OCI-M2 (cell line): ENCODE measurements around the gene COL1A2.

Experiments
- DNase-seq: peaks from one replicate; lab custom pipeline; 2025; ENCODE audit not compliant: unreplicated experiment; lab: John Stamatoyannopoulos, UW

Gene COL1A2

DNA sequence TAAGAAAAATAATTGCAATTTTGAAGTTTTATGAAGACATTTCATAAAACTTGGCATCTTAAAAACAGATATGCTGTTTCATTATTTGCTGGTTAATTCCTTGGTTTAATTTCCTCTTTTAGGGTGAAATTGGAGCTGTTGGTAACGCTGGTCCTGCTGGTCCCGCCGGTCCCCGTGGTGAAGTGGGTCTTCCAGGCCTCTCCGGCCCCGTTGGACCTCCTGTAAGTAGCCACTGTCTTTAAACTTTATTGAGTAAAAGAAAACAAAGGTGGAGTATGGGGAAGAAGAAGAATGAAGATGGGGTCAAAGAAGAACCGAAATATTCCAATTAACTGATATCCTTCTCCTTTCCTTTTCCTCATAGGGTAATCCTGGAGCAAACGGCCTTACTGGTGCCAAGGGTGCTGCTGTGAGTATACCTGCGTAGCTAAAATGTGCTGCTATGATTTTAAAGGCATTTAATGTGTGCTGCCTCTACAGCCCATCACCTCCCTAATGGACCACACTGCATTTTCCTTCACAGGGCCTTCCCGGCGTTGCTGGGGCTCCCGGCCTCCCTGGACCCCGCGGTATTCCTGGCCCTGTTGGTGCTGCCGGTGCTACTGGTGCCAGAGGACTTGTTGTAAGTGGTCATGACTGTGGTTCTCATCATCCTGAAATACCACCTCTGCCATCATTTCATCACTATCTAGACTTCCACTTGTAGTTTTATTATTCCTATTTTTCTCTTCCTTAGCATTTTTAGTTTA lies 14.7 kb downstream of the COL1A2 start:
- no peak for DNase-seq

DNA sequence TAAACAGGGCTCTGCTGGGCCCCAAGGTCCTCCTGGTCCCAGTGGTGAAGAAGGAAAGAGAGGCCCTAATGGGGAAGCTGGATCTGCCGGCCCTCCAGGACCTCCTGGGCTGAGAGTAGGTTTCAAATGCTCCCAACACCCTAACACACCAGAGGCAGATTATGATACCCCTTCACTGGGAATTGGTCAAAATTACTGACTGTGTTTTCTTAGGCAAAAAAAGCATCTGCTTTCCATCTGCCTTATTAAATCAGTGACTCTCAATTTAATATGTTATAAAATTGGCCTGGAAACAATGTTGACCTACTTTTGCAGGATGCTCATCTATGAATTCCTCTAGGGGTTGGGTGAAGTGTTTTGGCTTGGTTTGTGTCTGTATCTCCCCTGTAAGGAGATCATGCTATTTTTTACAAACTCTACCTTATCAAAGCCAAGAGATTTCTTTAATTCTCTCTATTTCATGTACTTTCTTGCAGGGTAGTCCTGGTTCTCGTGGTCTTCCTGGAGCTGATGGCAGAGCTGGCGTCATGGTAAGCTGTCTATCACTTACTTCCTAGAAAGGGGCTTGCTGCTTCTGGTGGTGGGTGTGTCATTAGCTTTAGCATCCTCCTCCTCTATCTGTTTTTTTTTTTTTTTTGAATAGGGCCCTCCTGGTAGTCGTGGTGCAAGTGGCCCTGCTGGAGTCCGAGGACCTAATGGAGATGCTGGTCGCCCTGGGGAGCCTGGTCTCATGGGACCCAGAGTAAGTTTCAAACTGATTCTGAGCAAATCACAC lies 15.9 kb downstream of the COL1A2 start:
- DNase-seq = no peak

DNA sequence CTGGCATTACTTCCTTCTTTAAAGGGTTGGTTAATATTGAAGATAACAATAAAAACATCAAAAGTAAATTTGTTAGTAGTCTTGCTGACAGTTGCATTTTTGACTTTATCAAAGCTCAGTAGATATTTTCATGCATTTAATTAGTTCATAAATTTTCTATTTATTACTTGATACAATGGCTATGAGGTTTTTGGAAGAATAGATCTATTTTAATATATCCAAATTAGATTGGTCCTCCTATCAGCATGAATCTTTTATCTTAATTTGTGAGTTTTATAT lies 16.4 kb downstream of the COL1A2 start:
- DNase-seq = no peak

DNA sequence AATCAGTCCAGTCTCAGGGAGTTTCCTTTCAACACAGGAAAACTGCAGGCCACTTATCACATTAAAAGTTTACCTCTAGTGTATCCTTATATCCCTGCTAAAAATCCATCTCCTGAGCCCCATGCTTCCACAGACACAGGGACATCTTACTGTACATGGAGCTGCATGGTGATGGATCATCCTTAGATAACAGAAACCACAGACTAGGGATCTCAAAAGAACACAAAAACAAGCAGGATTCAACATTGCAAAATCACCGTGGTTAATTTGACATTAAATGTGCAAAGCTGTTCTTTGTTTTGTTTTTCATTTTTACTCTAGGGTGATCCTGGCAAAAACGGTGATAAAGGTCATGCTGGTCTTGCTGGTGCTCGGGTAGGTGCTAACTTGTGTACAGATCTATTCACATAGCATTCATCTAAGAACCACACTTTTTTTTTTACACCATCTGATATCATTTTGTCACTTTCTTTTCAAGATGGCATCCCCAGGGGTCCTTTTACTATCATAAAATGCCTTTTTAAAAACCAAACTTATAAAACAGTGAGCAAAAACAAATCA lies 18.1 kb downstream of the COL1A2 start:
- no peak for DNase-seq

DNA sequence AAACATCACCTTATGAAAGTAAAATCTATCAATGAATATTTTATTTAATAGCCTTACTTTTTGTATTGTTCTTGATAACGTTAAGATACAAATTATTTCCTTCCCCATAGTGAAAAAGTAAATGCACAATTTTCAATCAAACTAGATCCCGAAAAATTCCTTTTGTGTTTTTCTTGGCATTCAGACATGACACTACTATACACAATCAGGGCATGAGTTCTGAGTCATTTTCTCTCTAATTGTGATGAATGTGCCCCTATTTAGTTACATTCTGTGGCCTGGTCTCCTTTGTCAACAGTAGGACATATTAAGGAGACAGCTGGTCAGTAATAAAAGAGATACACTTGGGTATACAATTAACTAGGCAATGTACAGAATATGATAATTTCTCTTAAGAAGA lies 19.8 kb downstream of the COL1A2 start:
- no peak for DNase-seq

DNA sequence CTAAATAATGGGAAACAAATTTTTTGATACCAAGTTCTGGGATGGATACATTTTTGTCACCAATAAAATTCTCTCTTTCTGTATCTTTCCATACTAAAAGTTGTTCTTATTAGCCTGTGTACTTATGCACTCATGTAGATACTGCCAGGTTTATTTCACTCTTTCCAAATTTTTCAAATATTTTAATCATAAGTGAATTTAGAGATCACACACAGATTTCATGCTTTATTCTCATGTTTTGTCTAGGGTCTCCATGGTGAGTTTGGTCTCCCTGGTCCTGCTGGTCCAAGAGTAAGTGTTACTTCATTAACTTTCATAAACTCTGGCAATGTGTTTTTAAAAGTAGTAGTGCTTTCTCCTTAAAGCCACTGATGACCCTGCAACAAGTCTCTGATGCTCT lies 20.3 kb downstream of the COL1A2 start:
- no peak for DNase-seq

DNA sequence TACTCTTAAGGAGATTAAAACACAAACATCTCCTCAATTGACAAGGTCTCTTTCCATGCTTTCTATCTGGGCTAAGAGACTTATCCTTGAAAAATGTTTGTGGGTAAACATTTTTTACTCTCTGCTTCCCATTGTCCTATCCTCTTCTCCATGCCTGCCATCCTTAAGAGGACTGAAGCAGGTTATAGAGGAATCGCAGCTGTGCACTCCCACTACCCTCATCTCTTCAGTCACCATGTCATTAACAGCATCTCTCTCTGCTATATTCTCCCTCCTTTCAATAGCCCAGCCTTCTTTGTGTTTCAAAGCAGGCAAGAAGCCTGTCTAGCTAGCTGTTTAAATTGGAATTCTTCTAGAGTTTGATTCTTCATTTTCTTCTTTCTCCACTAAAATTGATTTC lies 22.6 kb downstream of the COL1A2 start:
- DNase-seq = no peak

DNA sequence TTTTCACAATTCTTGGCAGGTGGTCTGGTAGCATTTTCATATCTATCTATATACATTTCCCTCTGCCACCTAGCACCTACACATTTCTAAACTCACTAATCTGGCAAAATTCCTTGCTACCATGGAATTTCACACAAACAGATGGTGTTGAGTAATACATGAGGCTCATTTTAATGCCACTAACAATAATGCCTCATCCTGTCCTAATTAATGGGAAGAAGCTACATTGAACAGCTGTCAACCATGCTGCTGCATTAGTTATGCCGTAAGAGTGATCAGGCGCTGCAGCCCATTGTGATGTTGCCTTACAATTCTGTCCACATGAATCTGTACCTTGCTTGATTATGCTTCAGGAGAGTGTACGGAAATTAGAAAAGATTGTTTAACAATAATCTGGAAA lies 23.2 kb downstream of the COL1A2 start:
- no peak for DNase-seq

DNA sequence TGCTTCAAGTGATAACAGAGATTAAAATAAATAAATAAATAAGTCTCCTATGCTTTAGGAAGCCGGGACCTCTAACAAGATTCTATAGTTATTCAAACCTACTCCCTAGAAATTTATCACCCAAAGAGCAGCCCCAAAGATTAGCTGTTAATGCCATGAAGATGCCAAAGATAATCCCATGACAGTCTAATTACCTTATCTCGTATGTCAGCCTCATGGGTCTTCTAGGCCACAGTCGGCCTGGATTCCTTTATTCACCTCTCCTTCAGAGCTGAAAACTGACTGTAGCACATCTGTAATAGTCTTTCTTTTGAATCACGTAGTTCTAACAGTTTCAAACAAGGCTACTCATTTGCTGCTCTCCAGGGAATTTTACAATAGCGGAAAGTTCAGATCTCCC lies 24.2 kb downstream of the COL1A2 start:
- DNase-seq = no peak

DNA sequence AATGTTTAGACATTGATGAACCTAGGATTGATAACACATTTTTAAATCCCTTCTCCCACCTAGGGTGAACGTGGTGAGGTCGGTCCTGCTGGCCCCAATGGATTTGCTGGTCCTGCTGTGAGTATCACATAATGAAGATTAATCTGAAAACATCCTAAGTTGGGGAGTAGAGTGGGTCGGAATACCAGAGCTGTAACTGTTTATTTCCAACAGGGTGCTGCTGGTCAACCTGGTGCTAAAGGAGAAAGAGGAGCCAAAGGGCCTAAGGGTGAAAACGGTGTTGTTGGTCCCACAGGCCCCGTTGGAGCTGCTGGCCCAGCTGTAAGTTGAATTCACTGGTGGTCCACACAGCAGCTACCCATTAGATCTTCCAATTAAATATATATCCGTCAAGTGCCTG lies 25.6 kb downstream of the COL1A2 start:
- DNase-seq = no peak

DNA sequence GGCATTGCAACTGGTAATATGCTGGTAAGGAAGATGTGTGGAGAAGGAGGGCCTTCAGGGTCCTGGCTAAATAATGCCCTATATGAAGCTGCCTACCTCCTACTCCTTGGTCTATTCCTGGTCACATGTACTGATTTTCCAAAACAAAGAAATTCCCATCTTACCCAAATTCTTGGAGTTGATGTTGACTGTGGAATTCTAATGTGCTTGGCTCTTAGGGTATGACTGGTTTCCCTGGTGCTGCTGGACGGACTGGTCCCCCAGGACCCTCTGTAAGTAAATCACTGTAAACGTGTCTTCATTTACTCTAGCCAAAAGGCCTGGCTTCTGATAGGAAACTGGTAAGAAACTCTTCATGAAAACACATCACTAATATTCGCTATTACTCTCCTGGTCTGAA lies 27.0 kb downstream of the COL1A2 start:
- DNase-seq = no peak

DNA sequence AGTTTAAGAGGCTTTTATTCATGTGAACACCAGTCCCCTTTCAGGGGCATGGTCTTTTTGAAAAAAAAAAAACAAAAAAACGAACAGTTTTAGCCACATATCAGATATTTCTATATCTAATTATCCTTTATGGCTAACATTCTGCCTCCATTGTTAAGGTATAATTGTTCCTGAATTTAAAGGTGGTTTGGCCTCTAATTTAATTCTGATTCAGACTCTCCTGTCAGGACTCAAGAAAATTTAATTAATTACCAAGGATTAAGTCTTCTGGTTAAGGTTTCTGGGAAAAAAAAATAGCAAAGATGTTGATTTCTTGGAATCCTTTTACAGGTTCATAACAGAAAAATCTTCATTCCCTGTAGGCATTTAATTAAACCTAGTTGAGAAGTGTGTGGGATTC lies 27.4 kb downstream of the COL1A2 start:
- no peak for DNase-seq

DNA sequence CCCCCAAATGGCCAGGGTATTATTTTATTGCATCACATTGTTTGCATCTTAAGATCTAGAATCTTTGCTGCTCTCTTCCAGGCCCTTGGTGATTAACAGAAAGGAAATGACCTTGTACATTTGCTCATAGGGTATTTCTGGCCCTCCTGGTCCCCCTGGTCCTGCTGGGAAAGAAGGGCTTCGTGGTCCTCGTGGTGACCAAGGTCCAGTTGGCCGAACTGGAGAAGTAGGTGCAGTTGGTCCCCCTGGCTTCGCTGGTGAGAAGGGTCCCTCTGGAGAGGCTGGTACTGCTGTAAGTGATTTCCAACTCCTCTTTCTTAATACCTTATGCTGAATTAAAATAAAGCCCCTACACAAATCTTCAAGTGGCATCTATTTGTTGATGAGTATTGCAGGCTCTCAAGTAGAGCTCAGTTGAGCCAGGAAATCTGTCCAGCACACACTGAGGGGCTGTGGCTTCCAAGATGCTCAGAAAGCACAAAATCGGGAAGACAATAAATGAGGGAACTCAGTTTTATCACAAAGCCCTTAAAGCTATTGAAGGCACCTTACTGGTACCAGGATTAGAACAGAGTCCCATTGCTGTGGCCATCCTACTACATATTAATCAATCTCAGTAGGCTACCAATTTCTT lies 28.2 kb downstream of the COL1A2 start:
- DNase-seq = no peak

DNA sequence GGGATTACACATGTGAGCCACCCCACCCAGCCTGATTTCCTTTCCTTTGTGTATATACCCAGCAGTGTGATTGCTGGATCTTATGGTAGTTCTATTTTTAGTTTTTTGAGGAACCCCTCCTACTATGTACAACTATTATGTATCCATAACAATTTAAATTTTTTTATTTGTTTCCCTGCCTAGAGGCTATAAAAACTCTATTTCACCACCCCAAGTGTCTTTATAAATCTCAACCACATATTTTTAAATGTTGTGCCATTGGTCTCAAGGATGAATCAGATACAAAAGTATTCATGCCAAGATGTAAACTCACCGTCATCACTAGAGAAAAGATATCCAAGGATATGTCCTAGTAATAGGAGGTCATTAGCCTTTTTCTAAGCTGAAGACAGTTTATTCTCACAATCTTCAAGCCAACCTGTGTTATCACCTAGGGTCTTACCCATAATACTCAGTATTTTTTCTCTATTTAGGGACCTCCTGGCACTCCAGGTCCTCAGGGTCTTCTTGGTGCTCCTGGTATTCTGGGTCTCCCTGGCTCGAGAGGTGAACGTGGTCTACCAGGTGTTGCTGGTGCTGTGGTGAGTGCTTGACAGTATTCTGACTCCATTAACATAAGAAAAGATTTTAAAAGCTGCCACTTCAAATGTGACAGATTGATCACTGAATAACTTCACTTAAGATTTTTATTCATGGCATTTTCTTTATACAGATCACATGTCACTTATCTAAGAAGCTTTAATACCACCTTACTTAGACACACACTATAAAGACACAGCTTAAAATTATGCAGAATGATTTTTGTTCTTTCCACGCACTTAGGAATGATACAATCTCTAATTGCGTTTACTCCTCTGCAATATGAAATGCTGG lies 29.4 kb downstream of the COL1A2 start:
- no peak for DNase-seq

DNA sequence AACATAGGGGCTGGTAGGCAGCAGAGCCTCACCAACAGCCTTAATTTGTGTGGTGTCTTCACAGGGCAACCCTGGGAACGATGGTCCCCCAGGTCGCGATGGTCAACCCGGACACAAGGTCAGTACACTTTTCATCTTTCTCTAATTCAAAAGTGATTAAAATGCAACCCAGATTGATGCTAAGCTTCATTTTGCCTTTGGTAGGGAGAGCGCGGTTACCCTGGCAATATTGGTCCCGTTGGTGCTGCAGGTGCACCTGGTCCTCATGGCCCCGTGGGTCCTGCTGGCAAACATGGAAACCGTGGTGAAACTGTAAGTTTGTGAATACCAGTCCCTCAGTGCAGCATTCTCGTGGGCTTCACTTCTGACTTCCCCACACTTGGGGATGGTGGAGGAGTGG lies 30.9 kb downstream of the COL1A2 start:
- no peak for DNase-seq

DNA sequence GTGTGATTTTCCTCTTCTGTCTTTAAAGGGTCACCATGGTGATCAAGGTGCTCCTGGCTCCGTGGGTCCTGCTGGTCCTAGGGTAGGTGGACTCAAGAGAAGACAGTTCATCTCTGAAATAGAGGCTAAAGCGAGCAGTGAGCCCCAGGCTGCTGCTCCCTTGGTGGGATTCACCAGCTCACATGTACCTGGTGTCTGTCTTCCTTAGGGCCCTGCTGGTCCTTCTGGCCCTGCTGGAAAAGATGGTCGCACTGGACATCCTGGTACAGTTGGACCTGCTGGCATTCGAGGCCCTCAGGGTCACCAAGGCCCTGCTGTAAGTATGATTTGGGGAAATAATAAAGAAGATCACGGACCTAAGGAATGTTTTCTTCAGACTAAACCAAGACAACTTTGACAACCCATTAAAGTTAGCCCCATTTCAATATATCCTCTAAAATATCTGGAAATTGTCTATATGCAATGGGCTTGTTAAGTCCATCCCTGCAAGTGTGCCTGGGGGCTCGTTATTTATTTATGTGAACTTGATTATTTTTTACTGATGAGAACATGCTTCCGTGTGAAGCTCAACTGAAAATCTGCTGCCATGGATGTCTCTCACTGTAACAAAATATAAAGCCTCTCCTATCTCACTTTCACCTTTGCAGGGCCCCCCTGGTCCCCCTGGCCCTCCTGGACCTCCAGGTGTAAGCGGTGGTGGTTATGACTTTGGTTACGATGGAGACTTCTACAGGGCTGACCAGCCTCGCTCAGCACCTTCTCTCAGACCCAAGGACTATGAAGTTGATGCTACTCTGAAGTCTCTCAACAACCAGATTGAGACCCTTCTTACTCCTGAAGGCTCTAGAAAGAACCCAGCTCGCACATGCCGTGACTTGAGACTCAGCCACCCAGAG lies 32.5 kb downstream of the COL1A2 start:
- DNase-seq = no peak

DNA sequence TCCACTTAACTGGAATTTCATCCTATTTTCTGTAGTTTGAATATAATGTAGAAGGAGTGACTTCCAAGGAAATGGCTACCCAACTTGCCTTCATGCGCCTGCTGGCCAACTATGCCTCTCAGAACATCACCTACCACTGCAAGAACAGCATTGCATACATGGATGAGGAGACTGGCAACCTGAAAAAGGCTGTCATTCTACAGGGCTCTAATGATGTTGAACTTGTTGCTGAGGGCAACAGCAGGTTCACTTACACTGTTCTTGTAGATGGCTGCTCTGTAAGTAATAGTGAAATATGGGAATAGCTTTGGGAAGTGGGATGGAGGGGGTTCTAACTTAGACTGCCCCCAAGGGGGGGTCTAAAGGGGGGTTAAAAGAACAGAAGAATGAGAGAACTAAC lies 34.5 kb downstream of the COL1A2 start:
- no peak for DNase-seq

DNA sequence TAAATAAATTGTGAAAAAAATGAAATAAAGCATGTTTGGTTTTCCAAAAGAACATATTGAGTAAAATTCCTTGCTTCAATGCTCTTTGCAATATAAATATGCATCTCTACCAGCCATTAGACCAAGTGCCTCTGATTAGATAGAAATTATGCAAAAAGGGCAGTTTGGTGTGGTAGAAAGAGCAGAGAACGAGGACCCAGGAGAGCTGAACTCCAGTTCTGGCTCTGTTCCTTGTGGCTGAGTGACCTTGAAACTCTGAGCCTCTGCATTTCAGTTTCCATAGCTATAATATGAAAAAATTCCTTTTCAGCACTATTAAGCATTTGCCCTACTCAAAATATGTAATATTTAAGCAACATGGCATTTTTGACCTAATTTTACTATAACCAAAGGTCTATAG lies 36.5 kb downstream of the COL1A2 start:
- DNase-seq = no peak

DNA sequence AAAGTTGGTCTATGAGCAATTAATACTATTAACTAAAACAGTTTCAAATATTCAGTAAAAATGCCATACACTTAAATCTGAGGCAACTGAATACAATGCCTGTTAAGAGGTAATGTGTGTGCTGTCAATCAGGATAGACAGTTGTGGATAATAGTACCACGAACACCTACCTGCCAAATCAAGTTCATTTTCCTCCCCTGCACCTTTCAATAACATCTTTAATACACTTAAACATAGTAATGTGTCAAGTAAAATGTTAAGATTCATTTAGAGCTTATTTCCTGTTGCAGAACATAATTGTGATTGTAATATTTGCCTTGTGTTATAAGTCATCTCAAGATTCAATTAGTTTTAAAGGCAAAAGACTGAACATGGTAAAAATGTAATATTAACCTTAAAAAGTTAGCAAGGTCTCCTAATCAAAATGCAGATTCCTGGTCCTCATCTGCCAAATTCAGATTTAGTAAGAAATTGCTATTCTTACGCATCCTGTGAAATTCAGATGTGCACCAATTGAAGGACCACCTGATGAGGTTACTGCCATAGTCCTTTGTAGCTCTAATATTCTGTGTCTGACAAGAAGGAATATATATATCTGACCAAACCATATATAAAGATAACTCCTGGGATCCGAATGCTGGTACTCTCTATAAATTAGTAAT lies 37.1 kb downstream of the COL1A2 start:
- no peak for DNase-seq

DNA sequence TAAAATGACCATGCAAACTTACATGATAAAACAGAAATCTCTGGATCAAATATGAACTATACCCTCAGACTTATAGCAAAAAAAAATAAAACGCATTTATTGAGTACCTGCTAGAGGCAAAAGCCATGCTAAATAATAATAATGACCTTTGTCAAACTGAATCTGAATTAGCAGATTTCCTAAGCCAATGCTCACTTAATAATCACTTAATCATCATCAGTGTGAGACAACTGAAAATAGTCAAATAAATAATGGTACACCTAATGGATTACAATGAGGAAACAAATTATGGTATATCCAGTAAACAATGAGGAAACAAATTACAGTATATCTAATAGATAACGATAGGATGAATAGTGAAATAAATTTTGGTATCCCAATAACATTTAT lies 37.6 kb downstream of the COL1A2 start:
- no peak for DNase-seq
